A673 (cell line): Measurements from ENCODE around the gene WNK2.
"Not testable (repeated sequence)": the region's sequence is repeated elsewhere in the genome, so short reads cannot be mapped to it uniquely, and the experiment has no call there.

Source experiments
- EZH2 ChIP-seq: fragments of 200-600 bp; sonication (generic); IDR thresholded peaks from 2 replicates; pipeline ENCODE4 v1.6.1; 2017; ENCODE audit warnings: borderline replicate concordance, low read depth, mild to moderate bottlenecking, mixed read lengths, antibody characterized with exemption, low read length; ENCODE audit not compliant: poor library complexity, severe bottlenecking
- TF ChIP-seq, protein P1 (sequence below): fragments of 300-800, 200-600 bp; sonication (generic); conservative IDR thresholded peaks from 2 replicates; pipeline ENCODE4 v1.5.1; 2017; ENCODE audit warnings: low read depth, mild to moderate bottlenecking, antibody characterized with exemption, low read length, moderate library complexity, mixed read lengths

DNA sequence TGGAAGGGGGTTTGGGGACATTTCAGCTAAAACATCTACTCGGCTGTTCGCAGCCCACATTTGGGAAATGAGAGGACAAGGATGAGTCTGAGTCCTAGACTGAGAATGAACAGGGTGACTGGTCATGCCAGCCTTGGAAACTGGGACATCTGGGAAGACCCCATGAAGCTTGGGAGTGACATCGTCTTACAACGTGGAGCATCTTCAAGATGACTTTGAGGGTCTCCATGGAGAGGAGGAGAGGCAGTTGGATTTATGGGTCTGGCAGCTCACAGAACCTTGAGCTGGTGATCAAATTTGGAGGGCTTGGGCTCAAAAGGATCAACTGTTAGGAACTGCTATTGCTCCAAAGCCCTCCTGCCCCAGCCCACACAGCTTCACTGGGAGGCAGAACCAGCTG lies 182.5 kb downstream of the WNK2 start:
- TF ChIP-seq, protein P1, sequence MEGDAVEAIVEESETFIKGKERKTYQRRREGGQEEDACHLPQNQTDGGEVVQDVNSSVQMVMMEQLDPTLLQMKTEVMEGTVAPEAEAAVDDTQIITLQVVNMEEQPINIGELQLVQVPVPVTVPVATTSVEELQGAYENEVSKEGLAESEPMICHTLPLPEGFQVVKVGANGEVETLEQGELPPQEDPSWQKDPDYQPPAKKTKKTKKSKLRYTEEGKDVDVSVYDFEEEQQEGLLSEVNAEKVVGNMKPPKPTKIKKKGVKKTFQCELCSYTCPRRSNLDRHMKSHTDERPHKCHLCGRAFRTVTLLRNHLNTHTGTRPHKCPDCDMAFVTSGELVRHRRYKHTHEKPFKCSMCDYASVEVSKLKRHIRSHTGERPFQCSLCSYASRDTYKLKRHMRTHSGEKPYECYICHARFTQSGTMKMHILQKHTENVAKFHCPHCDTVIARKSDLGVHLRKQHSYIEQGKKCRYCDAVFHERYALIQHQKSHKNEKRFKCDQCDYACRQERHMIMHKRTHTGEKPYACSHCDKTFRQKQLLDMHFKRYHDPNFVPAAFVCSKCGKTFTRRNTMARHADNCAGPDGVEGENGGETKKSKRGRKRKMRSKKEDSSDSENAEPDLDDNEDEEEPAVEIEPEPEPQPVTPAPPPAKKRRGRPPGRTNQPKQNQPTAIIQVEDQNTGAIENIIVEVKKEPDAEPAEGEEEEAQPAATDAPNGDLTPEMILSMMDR: not testable (repeated sequence)
- TF ChIP-seq EZH2: not testable (repeated sequence)
